Measurements from ENCODE around the gene TMEM201.

TMEM201 gene

GRCh38 chr1:9652379-9653209 is 63.9 kb downstream of the TMEM201 start:
- peaks cover 6 to 10% of the 10 kb centered on the region in 2 donors for H3K27me3 ChIP-seq (ENCODE audit: control insufficient read depth in 2 of 2, insufficient read depth in 2 of 2, low read length in 2 of 2)
- H3K27ac ChIP-seq (ENCODE audit: low read depth in 2 of 2, low read length in 2 of 2): peak overlapping the region in 1 of 2 donors; percentile 74
- H3K36me3 ChIP-seq (ENCODE audit: control insufficient read depth in 2 of 2, insufficient read depth in 2 of 2, low read length in 2 of 2): no peaks in the 10 kb centered on the region
- H3K9me3 ChIP-seq (ENCODE audit: control insufficient read depth in 2 of 2, low read length in 2 of 2): no peaks in the 10 kb centered on the region
- no peak overlapping the region for H3K9ac ChIP-seq (ENCODE audit: low read depth in 1 of 2, low read length in 2 of 2)
- H3K4me1 ChIP-seq (ENCODE audit: control insufficient read depth in 2 of 2, insufficient read depth in 2 of 2, low read length in 2 of 2): no peaks in the 10 kb centered on the region
- peak overlapping the region; percentile 36 to 57 for H3K4me3 ChIP-seq (ENCODE audit: low read length in 2 of 2)

- H3K27ac ChIP-seq (ENCODE audit: low read depth in 2 of 2, low read length in 2 of 2): peak overlapping the region in 1 of 2 donors; percentile 74
- peaks cover 6 to 10% of the 10 kb centered on the region in 2 donors for H3K27me3 ChIP-seq (ENCODE audit: control insufficient read depth in 2 of 2, insufficient read depth in 2 of 2, low read length in 2 of 2)
- H3K4me3 ChIP-seq (ENCODE audit: low read length in 2 of 2): peak overlapping the region; percentile 36 to 57
- no peaks in the 10 kb centered on the region for H3K4me1 ChIP-seq (ENCODE audit: control insufficient read depth in 2 of 2, insufficient read depth in 2 of 2, low read length in 2 of 2)
- H3K9ac ChIP-seq (ENCODE audit: low read depth in 1 of 2, low read length in 2 of 2): no peak overlapping the region
- H3K9me3 ChIP-seq (ENCODE audit: control insufficient read depth in 2 of 2, low read length in 2 of 2): no peaks in the 10 kb centered on the region
- no peaks in the 10 kb centered on the region for H3K36me3 ChIP-seq (ENCODE audit: control insufficient read depth in 2 of 2, insufficient read depth in 2 of 2, low read length in 2 of 2)
These were observed 64.4 kb downstream of the TMEM201 start for GRCh38 chr1:9653210-9653490.

GRCh38 chr1:9653491-9654050 is 64.9 kb downstream of the TMEM201 start:
- H3K4me1 ChIP-seq (ENCODE audit: control insufficient read depth in 2 of 2, insufficient read depth in 2 of 2, low read length in 2 of 2): no peaks in the 10 kb centered on the region
- H3K4me3 ChIP-seq (ENCODE audit: low read length in 2 of 2): peak overlapping the region in 1 of 2 donors; percentile 57
- no peaks in the 10 kb centered on the region for H3K9me3 ChIP-seq (ENCODE audit: control insufficient read depth in 2 of 2, low read length in 2 of 2)
- H3K36me3 ChIP-seq (ENCODE audit: control insufficient read depth in 2 of 2, insufficient read depth in 2 of 2, low read length in 2 of 2): no peaks in the 10 kb centered on the region
- H3K27me3 ChIP-seq (ENCODE audit: control insufficient read depth in 2 of 2, insufficient read depth in 2 of 2, low read length in 2 of 2): peaks cover 6 to 10% of the 10 kb centered on the region in 2 donors
- peak overlapping the region in 1 of 2 donors; percentile 34 for H3K9ac ChIP-seq (ENCODE audit: low read depth in 1 of 2, low read length in 2 of 2)
- H3K27ac ChIP-seq (ENCODE audit: low read depth in 2 of 2, low read length in 2 of 2): peak overlapping the region in 1 of 2 donors; percentile 65

GRCh38 chr1:9654051-9654833 is 65.5 kb downstream of the TMEM201 start:
- Histone ChIP-seq H3K9me3 (ENCODE audit: control insufficient read depth in 2 of 2, low read length in 2 of 2) (no peaks in the 10 kb centered on the region), H3K27me3 (ENCODE audit: control insufficient read depth in 2 of 2, insufficient read depth in 2 of 2, low read length in 2 of 2) (peaks cover 6 to 10% of the 10 kb centered on the region in 2 donors), H3K4me3 (ENCODE audit: low read length in 2 of 2) (peak overlapping the region in 1 of 2 donors; percentile 57), H3K27ac (ENCODE audit: low read depth in 2 of 2, low read length in 2 of 2) (peak overlapping the region in 1 of 2 donors; percentile 65), H3K4me1 (ENCODE audit: control insufficient read depth in 2 of 2, insufficient read depth in 2 of 2, low read length in 2 of 2) (no peaks in the 10 kb centered on the region), H3K36me3 (ENCODE audit: control insufficient read depth in 2 of 2, insufficient read depth in 2 of 2, low read length in 2 of 2) (no peaks in the 10 kb centered on the region), H3K9ac (ENCODE audit: low read depth in 1 of 2, low read length in 2 of 2) (no peak overlapping the region)

- H3K27ac ChIP-seq (ENCODE audit: low read depth in 2 of 2, low read length in 2 of 2): no peak overlapping the region
- H3K4me3 ChIP-seq (ENCODE audit: low read length in 2 of 2): peak overlapping the region in 1 of 2 donors; percentile 50
- H3K27me3 ChIP-seq (ENCODE audit: control insufficient read depth in 2 of 2, insufficient read depth in 2 of 2, low read length in 2 of 2): peaks cover 6 to 10% of the 10 kb centered on the region in 2 donors
- H3K9me3 ChIP-seq (ENCODE audit: control insufficient read depth in 2 of 2, low read length in 2 of 2): no peaks in the 10 kb centered on the region
- no peaks in the 10 kb centered on the region for H3K4me1 ChIP-seq (ENCODE audit: control insufficient read depth in 2 of 2, insufficient read depth in 2 of 2, low read length in 2 of 2)
- H3K9ac ChIP-seq (ENCODE audit: low read depth in 1 of 2, low read length in 2 of 2): peak overlapping the region in 1 of 2 donors; percentile 24
- H3K36me3 ChIP-seq (ENCODE audit: control insufficient read depth in 2 of 2, insufficient read depth in 2 of 2, low read length in 2 of 2): no peaks in the 10 kb centered on the region
These were observed 66.4 kb downstream of the TMEM201 start for GRCh38 chr1:9654834-9655723.

- H3K36me3 ChIP-seq (ENCODE audit: control insufficient read depth in 2 of 2, insufficient read depth in 2 of 2, low read length in 2 of 2): no peaks in the 10 kb centered on the region
- no peaks in the 10 kb centered on the region for H3K4me1 ChIP-seq (ENCODE audit: control insufficient read depth in 2 of 2, insufficient read depth in 2 of 2, low read length in 2 of 2)
- H3K27me3 ChIP-seq (ENCODE audit: control insufficient read depth in 2 of 2, insufficient read depth in 2 of 2, low read length in 2 of 2): peaks cover 6 to 10% of the 10 kb centered on the region in 2 donors
- no peak overlapping the region for H3K4me3 ChIP-seq (ENCODE audit: low read length in 2 of 2)
- no peaks in the 10 kb centered on the region for H3K9me3 ChIP-seq (ENCODE audit: control insufficient read depth in 2 of 2, low read length in 2 of 2)
- no peak overlapping the region for H3K27ac ChIP-seq (ENCODE audit: low read depth in 2 of 2, low read length in 2 of 2)
- no peak overlapping the region for H3K9ac ChIP-seq (ENCODE audit: low read depth in 1 of 2, low read length in 2 of 2)
These were observed 67.1 kb downstream of the TMEM201 start for GRCh38 chr1:9655836-9656235.

GRCh38 chr1:9657521-9658032 is 68.9 kb downstream of the TMEM201 start:
- Histone ChIP-seq H3K4me1 (ENCODE audit: control insufficient read depth in 2 of 2, insufficient read depth in 2 of 2, low read length in 2 of 2) (no peaks in the 10 kb centered on the region), H3K27me3 (ENCODE audit: control insufficient read depth in 2 of 2, insufficient read depth in 2 of 2, low read length in 2 of 2) (peaks cover 2 to 7% of the 10 kb centered on the region in 2 donors), H3K4me3 (ENCODE audit: low read length in 2 of 2) (no peak overlapping the region), H3K9ac (ENCODE audit: low read depth in 1 of 2, low read length in 2 of 2) (no peak overlapping the region), H3K27ac (ENCODE audit: low read depth in 2 of 2, low read length in 2 of 2) (no peak overlapping the region), H3K9me3 (ENCODE audit: control insufficient read depth in 2 of 2, low read length in 2 of 2) (no peaks in the 10 kb centered on the region), H3K36me3 (ENCODE audit: control insufficient read depth in 2 of 2, insufficient read depth in 2 of 2, low read length in 2 of 2) (no peaks in the 10 kb centered on the region)

GRCh38 chr1:9658199-9658598 is 69.5 kb downstream of the TMEM201 start:
- Histone ChIP-seq H3K27me3 (ENCODE audit: control insufficient read depth in 2 of 2, insufficient read depth in 2 of 2, low read length in 2 of 2) (peaks cover under 1 to 2% of the 10 kb centered on the region in 2 donors), H3K27ac (ENCODE audit: low read depth in 2 of 2, low read length in 2 of 2) (no peak overlapping the region), H3K36me3 (ENCODE audit: control insufficient read depth in 2 of 2, insufficient read depth in 2 of 2, low read length in 2 of 2) (no peaks in the 10 kb centered on the region), H3K9ac (ENCODE audit: low read depth in 1 of 2, low read length in 2 of 2) (no peak overlapping the region), H3K4me1 (ENCODE audit: control insufficient read depth in 2 of 2, insufficient read depth in 2 of 2, low read length in 2 of 2) (no peaks in the 10 kb centered on the region), H3K9me3 (ENCODE audit: control insufficient read depth in 2 of 2, low read length in 2 of 2) (no peaks in the 10 kb centered on the region), H3K4me3 (ENCODE audit: low read length in 2 of 2) (no peak overlapping the region)

GRCh38 chr1:9659328-9659727 is 70.6 kb downstream of the TMEM201 start:
- no peaks in the 10 kb centered on the region for H3K36me3 ChIP-seq (ENCODE audit: control insufficient read depth in 2 of 2, insufficient read depth in 2 of 2, low read length in 2 of 2)
- no peaks in the 10 kb centered on the region for H3K27me3 ChIP-seq (ENCODE audit: control insufficient read depth in 2 of 2, insufficient read depth in 2 of 2, low read length in 2 of 2)
- H3K9ac ChIP-seq (ENCODE audit: low read depth in 1 of 2, low read length in 2 of 2): no peak overlapping the region
- H3K4me1 ChIP-seq (ENCODE audit: control insufficient read depth in 2 of 2, insufficient read depth in 2 of 2, low read length in 2 of 2): no peaks in the 10 kb centered on the region
- no peak overlapping the region for H3K4me3 ChIP-seq (ENCODE audit: low read length in 2 of 2)
- no peak overlapping the region for H3K27ac ChIP-seq (ENCODE audit: low read depth in 2 of 2, low read length in 2 of 2)
- H3K9me3 ChIP-seq (ENCODE audit: control insufficient read depth in 2 of 2, low read length in 2 of 2): no peaks in the 10 kb centered on the region
